GM12865 (cell line): ENCODE data around the gene STC2.

Source experiments
- DNase-seq: peaks from one replicate; pipeline ENCODE4 v3.0.0; 2010; ENCODE audit warnings: low read depth
- H3K4me3 ChIP-seq: 2 replicates; pipeline ENCODE4 v1.5.1; 2011; ENCODE audit warnings: mild to moderate bottlenecking, low read depth, low read length, control low read depth
- TF ChIP-seq, protein P1 (sequence below): IDR thresholded peaks from 2 replicates; pipeline ENCODE4 v1.5.1; 2011; ENCODE audit warnings: low read length, control low read depth, low read depth, inconsistent platforms; ENCODE audit not compliant: insufficient read depth; ENCODE audit errors: missing control alignments

STC2 gene

DNA sequence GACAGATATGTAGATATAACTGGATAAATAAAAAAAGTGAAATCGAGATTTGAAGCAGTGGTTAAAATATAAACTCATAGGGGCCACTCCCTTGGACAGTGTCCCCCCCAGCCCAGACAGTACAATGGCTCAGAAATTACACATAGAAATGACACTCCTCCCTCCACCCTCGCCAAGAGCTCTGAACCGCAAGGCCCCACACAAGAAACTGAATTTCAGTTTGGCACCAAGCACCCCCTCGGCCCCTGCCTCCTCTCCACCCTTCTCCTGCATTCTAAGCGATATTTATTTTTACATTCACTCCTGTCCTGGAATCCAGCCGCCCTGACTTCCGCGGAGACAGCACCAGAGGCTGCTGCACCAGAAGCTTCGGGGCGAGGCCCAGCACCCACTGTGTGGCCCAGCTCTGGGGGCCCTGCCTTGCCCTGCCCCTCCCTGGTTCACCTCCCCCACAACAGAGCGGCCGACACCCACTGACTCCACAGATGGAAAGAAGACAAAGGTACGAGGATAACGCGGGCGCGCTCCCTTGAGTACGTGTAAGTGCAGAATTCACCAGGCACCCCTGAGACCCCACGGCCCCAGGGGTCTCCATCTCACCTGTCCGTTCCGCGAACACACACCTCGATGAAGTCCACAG, 11.0 kb downstream of the STC2 start:
- TF ChIP-seq, protein P1, sequence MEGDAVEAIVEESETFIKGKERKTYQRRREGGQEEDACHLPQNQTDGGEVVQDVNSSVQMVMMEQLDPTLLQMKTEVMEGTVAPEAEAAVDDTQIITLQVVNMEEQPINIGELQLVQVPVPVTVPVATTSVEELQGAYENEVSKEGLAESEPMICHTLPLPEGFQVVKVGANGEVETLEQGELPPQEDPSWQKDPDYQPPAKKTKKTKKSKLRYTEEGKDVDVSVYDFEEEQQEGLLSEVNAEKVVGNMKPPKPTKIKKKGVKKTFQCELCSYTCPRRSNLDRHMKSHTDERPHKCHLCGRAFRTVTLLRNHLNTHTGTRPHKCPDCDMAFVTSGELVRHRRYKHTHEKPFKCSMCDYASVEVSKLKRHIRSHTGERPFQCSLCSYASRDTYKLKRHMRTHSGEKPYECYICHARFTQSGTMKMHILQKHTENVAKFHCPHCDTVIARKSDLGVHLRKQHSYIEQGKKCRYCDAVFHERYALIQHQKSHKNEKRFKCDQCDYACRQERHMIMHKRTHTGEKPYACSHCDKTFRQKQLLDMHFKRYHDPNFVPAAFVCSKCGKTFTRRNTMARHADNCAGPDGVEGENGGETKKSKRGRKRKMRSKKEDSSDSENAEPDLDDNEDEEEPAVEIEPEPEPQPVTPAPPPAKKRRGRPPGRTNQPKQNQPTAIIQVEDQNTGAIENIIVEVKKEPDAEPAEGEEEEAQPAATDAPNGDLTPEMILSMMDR: no peak
- DNase-seq: no peak
- H3K4me3 ChIP-seq: no peak overlapping the region

DNA sequence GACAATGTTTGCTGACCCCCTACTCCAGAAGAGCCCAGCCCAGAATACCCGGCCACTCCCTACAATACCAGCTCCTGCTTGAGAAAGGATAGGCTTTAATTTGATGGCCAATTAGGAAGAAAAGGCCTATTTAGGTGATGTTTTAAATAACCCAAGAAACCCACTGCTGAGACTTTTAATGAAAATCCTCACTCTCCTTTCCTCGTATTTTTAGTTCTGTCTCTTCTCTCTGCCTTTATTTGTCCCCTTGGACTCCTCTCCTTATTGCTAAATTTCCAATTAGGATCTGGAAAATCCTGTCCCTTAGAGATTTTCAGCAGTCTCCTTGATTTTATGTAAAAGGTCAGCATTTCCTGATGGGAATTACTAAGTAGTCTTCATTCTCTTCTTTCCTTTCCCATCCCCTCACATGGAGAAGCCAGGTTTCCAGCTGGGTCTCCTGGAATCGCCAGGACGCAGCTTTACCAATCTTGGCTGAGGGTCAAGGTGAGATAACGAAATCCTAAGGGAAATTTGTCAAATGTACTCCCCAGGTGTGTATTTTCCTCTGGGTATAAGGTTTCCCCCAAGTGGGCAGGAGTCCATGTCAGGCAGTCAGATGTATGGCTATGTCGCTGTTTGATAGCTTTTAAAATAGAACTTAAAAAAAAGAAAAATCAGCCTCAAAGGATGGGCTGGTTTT, 11.7 kb downstream of the STC2 start:
- no peak overlapping the region for H3K4me3 ChIP-seq
- TF ChIP-seq, protein P1: no peak
- DNase-seq: no peak

DNA sequence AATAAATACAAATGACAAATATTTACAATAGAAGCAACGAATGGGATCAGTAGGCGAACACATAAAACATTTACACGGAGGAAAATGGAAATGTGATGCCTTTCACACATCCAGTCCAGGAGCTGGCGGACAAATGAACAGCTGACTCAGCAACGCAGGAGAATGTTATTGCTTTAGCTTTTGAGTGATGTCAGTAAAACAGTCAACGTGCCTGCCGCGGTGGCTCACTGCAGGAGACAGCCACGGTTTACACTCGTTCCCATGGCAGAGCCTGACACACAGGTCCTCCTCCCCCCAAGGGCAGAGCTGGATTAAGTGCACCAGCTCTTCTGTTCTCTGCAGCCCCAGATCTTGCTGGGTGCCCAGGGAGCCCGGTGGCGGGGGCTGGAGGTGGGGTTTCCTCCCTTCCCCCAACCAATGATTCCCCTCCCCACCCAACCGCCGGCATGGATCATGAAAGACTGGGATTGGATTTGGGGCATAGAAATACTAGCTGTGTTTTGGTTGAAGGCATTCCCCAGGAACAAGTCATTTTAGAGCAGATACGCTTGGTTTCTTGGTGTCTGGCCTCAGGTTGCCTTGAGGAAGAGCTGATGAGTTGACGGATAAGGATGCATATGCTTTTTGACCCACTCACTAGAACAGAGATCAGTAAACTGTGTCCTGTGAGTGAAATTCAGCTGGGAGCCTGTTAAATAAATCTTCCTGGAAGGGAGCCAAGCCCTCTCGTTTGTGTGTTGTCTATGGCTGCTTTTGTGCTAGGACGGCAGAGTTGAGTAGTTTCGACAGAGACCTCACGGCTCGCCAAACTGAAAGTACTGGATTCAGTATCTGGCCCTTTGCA, 12.5 kb downstream of the STC2 start:
- H3K4me3 ChIP-seq: no peak overlapping the region
- TF ChIP-seq, protein P1: no peak
- no peak for DNase-seq

DNA sequence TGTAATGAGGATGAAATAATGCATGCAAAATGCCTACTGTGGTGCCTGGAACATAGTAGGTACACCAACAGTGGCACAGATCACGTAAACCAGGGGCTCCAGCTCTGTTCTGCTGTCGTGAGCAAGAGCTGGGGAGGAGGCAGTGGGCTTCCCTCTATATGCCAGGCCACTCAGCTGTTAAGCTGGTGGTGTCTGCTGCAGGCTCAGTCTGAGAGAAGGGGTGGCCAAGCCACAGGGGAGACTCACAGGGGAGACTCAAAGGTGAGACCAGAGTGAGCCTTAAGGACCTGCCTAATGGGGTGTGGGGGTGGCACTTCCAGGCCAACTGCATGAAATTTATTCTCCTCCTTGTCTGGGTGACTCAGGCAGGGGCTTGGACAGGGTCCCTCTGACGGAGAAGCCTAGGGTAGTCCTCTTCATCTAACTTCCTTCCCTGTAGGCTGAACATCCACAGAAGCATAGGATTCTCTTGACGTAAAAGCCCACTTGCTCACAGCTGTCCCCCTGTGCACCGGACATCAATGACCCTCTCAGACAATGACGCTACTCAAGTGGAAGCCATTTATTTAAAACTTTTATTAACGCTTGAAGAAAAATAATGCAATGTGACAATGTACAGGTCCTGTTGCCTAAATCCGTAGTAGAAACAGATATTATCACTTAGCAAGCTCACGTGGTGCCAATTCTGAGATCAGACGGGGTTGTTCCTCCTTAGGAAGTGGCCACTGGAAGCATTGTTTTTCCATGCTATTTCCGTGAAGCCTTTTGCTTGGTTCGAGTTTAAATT, 13.9 kb downstream of the STC2 start:
- no peak overlapping the region for H3K4me3 ChIP-seq
- TF ChIP-seq, protein P1: no peak
- DNase-seq: no peak

DNA sequence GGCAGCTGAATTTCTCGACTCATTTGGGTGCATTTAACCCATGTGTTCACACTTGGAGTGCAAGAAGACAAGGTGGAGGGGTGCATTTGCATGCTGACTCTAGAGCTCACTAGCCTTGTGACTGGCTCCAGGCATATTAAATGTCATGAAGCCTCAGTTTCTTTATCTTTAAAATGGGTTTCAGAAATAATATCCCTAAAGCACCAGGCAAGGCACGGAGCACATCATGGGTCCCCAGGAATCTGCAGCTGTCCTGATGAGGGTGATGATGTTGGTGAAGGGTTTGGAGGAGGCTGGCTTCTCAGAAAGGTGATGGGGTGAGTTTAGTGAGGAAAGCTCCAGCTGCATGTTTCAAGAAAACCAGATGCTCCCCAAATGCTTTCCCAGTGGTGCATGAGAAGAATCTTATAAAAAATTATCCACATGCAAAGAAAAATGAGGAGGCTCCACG, 14.8 kb downstream of the STC2 start:
- no peak overlapping the region for H3K4me3 ChIP-seq
- TF ChIP-seq, protein P1: no peak
- DNase-seq: no peak

DNA sequence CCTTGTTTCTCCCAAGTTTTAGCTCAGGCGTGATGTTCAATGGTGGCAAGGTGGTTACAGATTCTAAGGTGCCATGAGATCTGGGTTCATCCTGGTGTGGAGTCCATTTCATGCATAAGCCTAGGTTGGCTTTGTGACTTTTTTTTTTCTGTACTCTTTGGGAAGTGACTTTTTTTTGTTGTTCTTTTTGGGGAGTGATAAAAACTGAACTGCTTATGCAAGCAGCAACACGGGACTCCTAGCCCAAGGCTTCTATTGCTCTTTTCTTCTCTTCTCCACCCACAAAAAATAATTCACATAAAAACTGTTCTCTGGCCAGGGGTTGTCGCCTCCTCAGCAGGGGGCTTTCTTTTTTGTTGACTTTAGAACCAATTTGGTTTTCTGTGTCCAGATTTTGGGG, 15.4 kb downstream of the STC2 start:
- no peak for DNase-seq
- TF ChIP-seq, protein P1: no peak
- H3K4me3 ChIP-seq: no peak overlapping the region
